Kidney (tissue), 14 donors: ENCODE measurements around the gene KRT9. TPM values are rescaled to one million over a fixed set of nuclear protein-coding genes. Genes with fewer than 3 reads are reported as not detected.

Experiments
- DNase-seq, 5 donors: peaks; one replicate each; pipeline ENCODE4 v3.0.0-alpha.2; 2013 to 2020
- FAIRE-seq: peaks from 2 replicates; lab custom pipeline; 2012; peaks lifted over from hg19 to GRCh38; lab: Jason Lieb, UNC
- H3K27ac ChIP-seq, 2 donors: one replicate each; pipeline ENCODE4 v1.7.0; 2013; ENCODE audit warnings: low read depth in 2 of 2, low read length in 2 of 2, inconsistent platforms in 1 of 2
- H3K27me3 ChIP-seq: one replicate; pipeline ENCODE4 v1.7.1; 2013; ENCODE audit warnings: low read length, inconsistent platforms; ENCODE audit not compliant: control insufficient read depth, insufficient read depth
- H3K36me3 ChIP-seq, 3 donors: one replicate each; pipeline versions ENCODE4 v1.7.0 to v1.7.1; 2013; ENCODE audit warnings: low read length in 3 of 3, control low read depth in 1 of 3, inconsistent platforms in 1 of 3; ENCODE audit not compliant: insufficient read depth in 3 of 3, control insufficient read depth in 2 of 3
- H3K4me1 ChIP-seq, 3 donors: one replicate each; pipeline versions ENCODE4 v1.7.0 to v1.7.1; 2013; ENCODE audit warnings: low read length in 3 of 3, inconsistent platforms in 1 of 3, low read depth in 1 of 3; ENCODE audit not compliant: control insufficient read depth in 2 of 3, insufficient read depth in 2 of 3
- H3K4me3 ChIP-seq, 3 donors: one replicate each; pipeline versions ENCODE4 v1.7.0 to v1.8.1; 2013; ENCODE audit warnings: low read length in 3 of 3, control low read depth in 1 of 3, inconsistent platforms in 1 of 3
- H3K9ac ChIP-seq, 3 donors: one replicate each; pipeline versions ENCODE4 v1.7.0 to v1.7.1; 2013; ENCODE audit warnings: low read length in 3 of 3, control low read depth in 1 of 3, inconsistent platforms in 1 of 3
- H3K9me3 ChIP-seq, 3 donors: one replicate each; pipeline versions ENCODE4 v1.7.0 to v1.7.1; 2013; ENCODE audit warnings: low read length in 3 of 3, control low read depth in 1 of 3, inconsistent platforms in 1 of 3; ENCODE audit not compliant: control insufficient read depth in 2 of 3, insufficient read depth in 1 of 3
- intact Hi-C: fragments of 100-400 bp; cut with DNase I; formaldehyde crosslinking; loops from one replicate; pipeline ENCODE4 v1.11.1; 2022
- polyA plus RNA-seq: library from polyadenylated mRNA; stranded (reverse); fragments of 350-450 nt; fragmentation: Illumina TruSeq; extraction: RNeasy Lipid Tissue Mini Kit (QIAGEN cat#74804); gene quantifications from one replicate; pipeline ENCODE4 v1.2.3, GENCODE V29; 2014; ENCODE audit warnings: low read depth, low replicate concordance; ENCODE audit not compliant: insufficient read depth
- total RNA-seq: library from RNA; stranded (reverse); fragmentation: NEBNext Ultra II Directional; extraction: Animal tissue kit (Norgen Biotek cat#: 25700); gene quantifications from one replicate; pipeline ENCODE4 v1.2.1, GENCODE V29; 2021
- TF ChIP-seq, protein P1 (sequence below): IDR thresholded peaks from 3 replicates; pipeline ENCODE4 v1.5.1; 2012; ENCODE audit warnings: mild to moderate bottlenecking, moderate library complexity, borderline replicate concordance; ENCODE audit not compliant: insufficient read depth; ENCODE audit errors: extremely low read depth
- donor health status: control.
- donor health status: control.
- donor health status: control.
- donor health status: control.
- donor health status: control.
- donor health status: DM: yes; HTN: yes; CAD: no.
- donor health status: Normal renal cell carcinoma (clear cell type).

KRT9 gene
- total and polyA plus RNA-seq, 2 donors from 2014 or later = not detected

GRCh38 chr17:41589301-41589700 is 17.4 kb upstream of the KRT9 start:
- Histone ChIP-seq H3K9ac (no peak overlapping the region), H3K36me3 (no peaks in the 10 kb centered on the region), H3K4me3 (no peak overlapping the region), H3K9me3 (no peaks in the 10 kb centered on the region), H3K27me3 (no peaks in the 10 kb centered on the region), H3K27ac (no peak overlapping the region), H3K4me1 (no peaks in the 10 kb centered on the region)
- no peak for FAIRE-seq
- intact Hi-C loops = no loop called here
- TF ChIP-seq, protein P1, sequence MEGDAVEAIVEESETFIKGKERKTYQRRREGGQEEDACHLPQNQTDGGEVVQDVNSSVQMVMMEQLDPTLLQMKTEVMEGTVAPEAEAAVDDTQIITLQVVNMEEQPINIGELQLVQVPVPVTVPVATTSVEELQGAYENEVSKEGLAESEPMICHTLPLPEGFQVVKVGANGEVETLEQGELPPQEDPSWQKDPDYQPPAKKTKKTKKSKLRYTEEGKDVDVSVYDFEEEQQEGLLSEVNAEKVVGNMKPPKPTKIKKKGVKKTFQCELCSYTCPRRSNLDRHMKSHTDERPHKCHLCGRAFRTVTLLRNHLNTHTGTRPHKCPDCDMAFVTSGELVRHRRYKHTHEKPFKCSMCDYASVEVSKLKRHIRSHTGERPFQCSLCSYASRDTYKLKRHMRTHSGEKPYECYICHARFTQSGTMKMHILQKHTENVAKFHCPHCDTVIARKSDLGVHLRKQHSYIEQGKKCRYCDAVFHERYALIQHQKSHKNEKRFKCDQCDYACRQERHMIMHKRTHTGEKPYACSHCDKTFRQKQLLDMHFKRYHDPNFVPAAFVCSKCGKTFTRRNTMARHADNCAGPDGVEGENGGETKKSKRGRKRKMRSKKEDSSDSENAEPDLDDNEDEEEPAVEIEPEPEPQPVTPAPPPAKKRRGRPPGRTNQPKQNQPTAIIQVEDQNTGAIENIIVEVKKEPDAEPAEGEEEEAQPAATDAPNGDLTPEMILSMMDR = no peak
- DNase-seq = no peak

DNA sequence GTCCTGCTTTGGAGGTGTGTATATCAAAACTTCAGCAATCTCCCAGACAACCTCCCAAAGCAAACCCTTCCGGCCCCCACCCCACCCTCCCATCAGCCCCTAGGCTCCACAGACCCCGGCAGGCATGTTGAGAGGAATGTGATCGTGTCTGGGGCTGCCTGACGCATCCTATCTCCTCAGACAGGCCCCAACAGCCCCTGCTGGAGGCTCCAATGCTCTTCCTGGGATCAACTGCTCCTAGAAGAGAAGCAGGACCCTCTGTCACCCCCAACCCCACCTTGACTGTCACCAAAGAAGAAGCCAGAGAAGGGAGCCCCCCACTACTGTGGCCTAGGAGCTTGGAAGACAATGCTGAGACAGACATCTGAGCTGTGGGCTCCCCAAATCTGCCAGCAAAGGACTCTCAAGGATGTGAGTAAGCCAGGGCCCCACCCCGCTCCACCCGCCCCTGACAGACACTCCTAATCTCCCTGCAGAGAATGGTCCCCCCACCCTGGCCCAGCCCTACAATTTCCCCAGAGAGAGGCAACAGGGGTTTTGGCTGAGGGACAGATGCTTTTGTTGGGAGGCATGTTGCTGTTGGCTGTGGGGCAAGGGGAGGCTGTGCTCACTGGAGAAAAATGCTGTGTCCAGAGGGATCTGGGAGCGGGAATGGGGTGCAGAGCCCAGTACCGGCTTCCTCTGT is 16.4 kb upstream of the KRT9 start:
- Histone ChIP-seq H3K27me3 (no peaks in the 10 kb centered on the region), H3K9ac (no peak overlapping the region), H3K27ac (no peak overlapping the region), H3K36me3 (no peaks in the 10 kb centered on the region), H3K4me1 (no peaks in the 10 kb centered on the region), H3K4me3 (no peak overlapping the region), H3K9me3 (no peaks in the 10 kb centered on the region)
- intact Hi-C loops = no loop called here
- FAIRE-seq (no peak), DNase-seq (no peak)
- TF ChIP-seq, protein P1 = no peak

- FAIRE-seq = no peak
- H3K27ac ChIP-seq = no peak within 1 kb of the TSS
- no peaks in the 10 kb centered on the region for H3K27me3 ChIP-seq
- intact Hi-C loops = no loop called here
- no peak within 1 kb of the TSS for H3K4me3 ChIP-seq
- H3K9ac ChIP-seq = no peak within 1 kb of the TSS
- no peaks in the 10 kb centered on the region for H3K9me3 ChIP-seq
- H3K36me3 ChIP-seq = no peaks in the 10 kb centered on the region
- TF ChIP-seq, protein P1 = no peak
- no peaks in the 10 kb centered on the region for H3K4me1 ChIP-seq
- no peak for DNase-seq
Measured at GRCh38 chr17:41586863-41587495, 15.1 kb upstream of the KRT9 start, which contains the start of gene KRT14. Gene KRT14 (minus strand): TSS chr17:41586895. CDS start chr17:41586834, 61 bp downstream.
